GM12874 (cell line): Measurements from ENCODE around the gene GARNL3.

Source experiments
- CTCF ChIP-seq: IDR thresholded peaks from 2 replicates; pipeline ENCODE4 v1.5.1; 2011; ENCODE audit warnings: low read depth, mild to moderate bottlenecking, control low read depth, low read length, moderate library complexity; ENCODE audit not compliant: insufficient read depth

Gene GARNL3

GRCh38 chr9:127418037-127418471 lies 153.5 kb downstream of the GARNL3 start:
- TF ChIP-seq CTCF: peak; percentile 48

GRCh38 chr9:127419348-127419747 lies 154.8 kb downstream of the GARNL3 start:
- no peak for TF ChIP-seq CTCF

GRCh38 chr9:127421057-127421456 lies 156.5 kb downstream of the GARNL3 start:
- no peak for TF ChIP-seq CTCF

- no peak for TF ChIP-seq CTCF
Measured at GRCh38 chr9:127422133-127422782, 157.7 kb downstream of the GARNL3 start.

- TF ChIP-seq CTCF: no peak
Measured at GRCh38 chr9:127422787-127423186, 158.2 kb downstream of the GARNL3 start.

- TF ChIP-seq CTCF: no peak
Measured at GRCh38 chr9:127423476-127423933, 158.9 kb downstream of the GARNL3 start.

GRCh38 chr9:127423934-127424675 lies 159.5 kb downstream of the GARNL3 start, which contains the start of gene ZNF79:
Gene ZNF79, plus strand, starts transcription at chr9:127424382. Its CDS starts 406 bp downstream, at chr9:127424788.
- no peak for TF ChIP-seq CTCF
